DMS79 (cell line): ENCODE data around the gene PGBD1.

ENCODE experiments used
- DNase-seq: peaks from one replicate; lab custom pipeline; 2025; lab: John Stamatoyannopoulos, UW

The PGBD1 gene, protein sequence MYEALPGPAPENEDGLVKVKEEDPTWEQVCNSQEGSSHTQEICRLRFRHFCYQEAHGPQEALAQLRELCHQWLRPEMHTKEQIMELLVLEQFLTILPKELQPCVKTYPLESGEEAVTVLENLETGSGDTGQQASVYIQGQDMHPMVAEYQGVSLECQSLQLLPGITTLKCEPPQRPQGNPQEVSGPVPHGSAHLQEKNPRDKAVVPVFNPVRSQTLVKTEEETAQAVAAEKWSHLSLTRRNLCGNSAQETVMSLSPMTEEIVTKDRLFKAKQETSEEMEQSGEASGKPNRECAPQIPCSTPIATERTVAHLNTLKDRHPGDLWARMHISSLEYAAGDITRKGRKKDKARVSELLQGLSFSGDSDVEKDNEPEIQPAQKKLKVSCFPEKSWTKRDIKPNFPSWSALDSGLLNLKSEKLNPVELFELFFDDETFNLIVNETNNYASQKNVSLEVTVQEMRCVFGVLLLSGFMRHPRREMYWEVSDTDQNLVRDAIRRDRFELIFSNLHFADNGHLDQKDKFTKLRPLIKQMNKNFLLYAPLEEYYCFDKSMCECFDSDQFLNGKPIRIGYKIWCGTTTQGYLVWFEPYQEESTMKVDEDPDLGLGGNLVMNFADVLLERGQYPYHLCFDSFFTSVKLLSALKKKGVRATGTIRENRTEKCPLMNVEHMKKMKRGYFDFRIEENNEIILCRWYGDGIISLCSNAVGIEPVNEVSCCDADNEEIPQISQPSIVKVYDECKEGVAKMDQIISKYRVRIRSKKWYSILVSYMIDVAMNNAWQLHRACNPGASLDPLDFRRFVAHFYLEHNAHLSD

DNA sequence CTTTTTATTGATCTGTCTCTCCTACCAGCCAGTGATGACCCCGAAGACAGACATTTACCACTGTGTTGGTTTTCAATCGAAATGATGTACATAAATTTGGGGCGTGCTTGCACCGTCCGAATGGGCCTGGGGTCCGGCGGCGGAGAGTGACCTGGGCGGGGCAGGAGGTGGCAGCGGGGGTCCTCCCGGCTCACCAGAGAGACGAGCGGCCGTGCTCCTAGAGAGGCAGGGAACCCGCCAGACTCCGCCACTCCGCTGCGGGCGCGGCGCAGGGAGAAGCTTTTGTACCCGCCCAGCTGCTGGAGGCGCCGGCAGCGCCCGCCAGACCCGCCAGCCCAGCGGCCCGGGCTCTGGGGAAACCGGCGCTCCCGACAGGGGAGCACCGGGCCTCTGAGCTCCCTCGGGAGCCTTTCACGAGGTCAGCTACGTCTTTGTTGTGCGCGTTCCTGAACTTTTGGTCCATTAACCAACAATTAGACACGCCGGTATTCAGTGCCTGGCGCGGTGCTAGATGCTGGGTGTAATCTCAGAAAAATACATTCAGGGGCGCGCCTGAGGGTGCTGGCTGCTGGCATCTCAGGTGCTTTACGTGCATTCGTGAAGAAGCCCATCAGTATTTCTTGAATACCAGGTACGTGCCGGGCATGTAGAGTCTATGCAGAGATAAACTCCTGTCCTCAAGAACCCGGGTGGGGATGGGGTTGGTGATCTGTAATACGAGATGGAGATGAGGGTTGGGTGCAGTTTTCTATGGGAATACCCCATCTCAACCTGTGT lies at the start of gene PGBD1:
Gene PGBD1 (plus strand): TSS at position 285 of the 777 bp plus-strand sequence. CDS start 2,242 bp downstream, outside the sequence.
- peak; percentile 47 for DNase-seq

DNA sequence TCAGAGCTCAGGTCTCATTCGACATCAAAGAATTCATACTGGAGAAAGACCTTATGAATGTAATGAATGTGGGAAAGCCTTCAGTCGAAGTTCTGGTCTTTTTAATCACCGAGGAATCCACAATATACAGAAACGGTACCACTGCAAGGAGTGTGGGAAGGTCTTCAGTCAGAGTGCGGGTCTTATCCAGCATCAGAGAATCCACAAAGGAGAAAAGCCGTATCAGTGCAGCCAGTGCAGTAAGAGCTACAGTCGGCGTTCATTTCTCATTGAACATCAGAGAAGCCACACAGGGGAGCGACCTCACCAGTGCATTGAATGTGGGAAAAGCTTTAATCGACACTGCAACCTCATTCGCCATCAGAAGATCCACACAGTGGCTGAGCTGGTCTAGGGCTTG lies 48.6 kb upstream of the PGBD1 start:
- DNase-seq, result no peak

DNA sequence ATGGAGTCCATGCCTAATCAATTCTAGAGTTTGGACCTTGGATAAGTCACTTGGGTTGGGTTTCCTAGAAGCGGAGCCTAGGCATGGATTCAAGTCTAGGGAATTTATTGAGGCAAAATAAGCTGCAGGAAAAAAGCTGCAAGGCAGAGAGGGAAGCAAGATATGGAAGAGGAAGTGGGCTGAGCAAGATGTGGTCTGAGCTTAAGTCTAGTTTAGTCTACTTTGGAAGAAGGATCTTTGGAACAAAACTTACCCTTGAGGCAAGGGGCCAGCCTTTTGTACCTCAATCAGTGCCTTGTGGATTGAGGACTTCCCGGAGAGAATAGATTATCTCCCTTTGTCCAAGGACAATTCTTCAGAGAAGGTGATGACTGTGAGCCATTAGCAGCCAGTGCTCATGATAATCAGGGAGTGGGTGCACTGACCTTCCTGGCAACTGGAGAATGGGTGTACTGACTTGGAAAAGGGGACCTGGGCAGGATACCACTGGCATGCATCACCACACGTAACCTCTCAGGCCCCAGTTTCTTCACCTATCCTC lies 45.4 kb upstream of the PGBD1 start:
- no peak for DNase-seq

DNA sequence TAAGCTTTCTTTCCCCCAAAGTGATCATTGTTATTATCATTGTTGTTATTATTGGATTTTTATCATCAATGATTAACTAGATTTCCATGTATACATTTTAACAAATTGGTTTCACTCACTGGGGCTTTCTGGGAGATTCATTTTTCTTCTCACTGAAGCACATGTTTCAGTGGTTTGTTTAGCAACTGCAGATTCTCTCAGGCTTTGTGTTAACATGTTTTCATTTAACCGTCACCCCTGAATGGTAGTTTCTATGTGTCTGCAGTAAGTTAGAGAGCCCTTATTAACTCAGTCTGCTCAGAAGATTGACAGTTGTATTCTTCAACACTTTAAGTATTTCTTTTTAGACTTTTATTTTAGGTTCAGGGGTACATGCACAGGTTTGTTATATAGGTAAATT lies 41.7 kb upstream of the PGBD1 start:
- no peak for DNase-seq

DNA sequence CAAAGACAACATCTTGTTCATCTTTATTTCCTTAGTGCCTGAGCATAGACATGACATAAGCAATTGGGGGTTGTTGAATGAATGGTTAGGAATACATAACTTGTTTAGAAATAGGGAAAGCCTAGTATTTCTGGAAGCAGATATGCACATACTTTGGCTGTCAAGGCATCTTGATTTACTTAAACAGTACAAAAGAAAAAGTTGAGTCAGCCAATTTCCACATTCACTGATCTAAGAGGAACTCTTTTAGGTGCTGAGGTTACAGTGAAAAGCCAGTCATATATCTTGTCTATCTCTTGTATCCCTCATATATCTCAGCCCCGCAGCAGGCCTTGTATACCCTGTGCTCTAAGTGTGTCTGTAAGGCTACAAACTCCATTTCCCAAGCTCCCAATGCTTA lies 40.9 kb upstream of the PGBD1 start:
- no peak for DNase-seq

DNA sequence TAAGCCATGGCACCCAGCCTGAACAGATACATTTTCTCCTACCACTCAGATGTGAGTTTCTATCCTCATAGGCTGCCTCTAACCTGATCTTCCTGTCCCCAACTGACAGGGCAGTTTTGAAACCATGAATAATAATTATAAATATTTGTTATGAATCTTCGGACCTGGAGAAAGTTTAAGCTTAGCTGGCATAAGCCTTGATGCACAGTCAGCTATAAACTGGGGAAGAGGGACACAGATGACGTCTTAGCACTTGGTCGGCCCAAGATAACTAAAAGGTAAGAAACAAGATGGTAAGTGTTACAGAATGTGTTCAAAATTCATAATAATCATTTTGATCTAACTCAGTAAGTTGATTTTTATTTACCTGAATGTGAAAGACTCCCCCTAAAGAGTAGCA lies 37.4 kb upstream of the PGBD1 start:
- no peak for DNase-seq

DNA sequence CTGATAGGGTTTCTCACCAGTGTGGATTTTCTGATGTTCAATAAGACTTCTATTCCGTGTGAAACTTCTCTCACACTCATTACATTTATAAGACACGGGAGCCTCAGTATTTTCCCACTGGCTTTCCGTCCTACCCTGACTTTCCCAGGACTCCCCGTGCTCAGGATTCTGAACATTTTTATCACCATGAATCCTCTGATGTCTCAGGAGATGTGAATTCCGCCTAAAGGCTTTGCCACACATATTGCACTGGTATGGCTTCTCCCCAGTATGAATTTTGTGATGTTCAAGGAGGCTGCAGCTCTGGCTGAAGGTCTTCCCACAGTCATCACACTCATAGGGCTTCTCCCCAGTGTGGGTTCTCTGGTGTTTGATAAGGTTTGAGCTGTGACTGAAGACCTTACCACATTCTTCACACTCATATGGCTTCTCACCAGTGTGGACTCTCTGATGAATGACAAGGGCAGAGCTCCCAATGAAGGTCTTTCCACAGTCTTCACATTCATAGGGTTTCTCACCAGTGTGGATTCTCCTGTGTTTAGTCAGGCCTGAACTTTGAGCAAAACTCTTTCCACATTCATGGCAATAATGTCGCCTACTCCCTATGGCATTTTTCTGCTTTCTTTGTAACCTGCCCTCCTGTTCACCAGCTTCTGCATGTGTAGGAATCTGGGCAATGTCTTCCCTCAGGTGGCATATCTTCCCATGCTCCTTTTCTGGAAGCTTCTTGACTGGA lies 36.0 kb upstream of the PGBD1 start:
- DNase-seq, result no peak

DNA sequence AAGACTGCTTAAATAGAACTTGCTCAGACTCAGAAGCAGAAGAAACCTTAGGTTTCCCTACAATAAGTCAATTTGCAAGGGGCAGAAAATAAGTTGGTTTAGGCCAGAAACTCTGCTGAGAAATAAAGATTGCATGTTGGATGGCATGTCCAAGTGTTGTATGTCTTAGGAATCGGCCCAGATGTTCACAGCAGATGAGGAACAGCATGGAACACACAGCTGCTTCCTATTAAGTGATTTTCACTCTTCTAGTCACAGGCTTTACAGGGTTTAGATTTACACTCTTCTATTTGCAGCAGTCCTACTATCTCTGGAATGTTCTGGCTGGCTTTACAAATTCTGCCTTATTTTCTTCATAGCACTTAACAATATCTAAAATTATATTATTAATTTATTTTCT lies 32.5 kb upstream of the PGBD1 start:
- DNase-seq, result no peak

DNA sequence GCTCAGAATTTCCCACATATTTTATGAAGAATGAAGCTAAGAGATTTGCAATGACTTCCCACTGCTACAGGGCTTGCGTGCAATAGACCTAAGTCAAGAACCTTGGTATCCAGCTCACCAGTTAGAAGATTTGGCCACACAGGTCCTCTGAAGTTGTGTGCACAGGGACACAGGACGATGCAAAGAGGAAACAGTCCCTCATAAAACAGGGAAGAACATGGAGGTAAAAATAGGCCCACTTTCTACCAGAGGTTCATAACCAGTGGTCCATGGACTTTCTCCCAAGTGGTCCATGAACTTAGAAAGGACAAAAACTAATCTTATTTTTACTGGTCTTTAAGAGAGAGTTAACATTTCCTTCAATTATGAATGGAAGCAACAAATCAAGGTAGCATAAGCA lies 30.6 kb upstream of the PGBD1 start:
- no peak for DNase-seq

DNA sequence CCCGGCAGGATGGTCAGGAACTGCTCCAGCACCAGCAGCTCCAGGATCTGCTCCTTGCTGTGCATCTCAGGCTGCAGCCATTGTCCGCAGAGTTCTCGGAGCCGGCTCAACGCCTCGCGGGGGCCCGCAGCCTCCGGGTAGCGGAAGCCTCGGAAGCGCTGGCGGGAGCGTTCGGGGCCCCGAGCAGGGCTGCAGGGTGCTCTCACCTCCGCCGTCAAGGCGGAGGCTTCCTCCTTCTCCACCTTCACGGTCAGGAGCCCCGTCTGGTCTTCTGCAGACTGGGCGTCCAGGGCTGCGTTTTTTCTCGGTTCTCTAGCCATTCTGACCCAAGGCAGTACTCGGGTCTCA lies 29.7 kb upstream of the PGBD1 start:
- DNase-seq, result no peak

DNA sequence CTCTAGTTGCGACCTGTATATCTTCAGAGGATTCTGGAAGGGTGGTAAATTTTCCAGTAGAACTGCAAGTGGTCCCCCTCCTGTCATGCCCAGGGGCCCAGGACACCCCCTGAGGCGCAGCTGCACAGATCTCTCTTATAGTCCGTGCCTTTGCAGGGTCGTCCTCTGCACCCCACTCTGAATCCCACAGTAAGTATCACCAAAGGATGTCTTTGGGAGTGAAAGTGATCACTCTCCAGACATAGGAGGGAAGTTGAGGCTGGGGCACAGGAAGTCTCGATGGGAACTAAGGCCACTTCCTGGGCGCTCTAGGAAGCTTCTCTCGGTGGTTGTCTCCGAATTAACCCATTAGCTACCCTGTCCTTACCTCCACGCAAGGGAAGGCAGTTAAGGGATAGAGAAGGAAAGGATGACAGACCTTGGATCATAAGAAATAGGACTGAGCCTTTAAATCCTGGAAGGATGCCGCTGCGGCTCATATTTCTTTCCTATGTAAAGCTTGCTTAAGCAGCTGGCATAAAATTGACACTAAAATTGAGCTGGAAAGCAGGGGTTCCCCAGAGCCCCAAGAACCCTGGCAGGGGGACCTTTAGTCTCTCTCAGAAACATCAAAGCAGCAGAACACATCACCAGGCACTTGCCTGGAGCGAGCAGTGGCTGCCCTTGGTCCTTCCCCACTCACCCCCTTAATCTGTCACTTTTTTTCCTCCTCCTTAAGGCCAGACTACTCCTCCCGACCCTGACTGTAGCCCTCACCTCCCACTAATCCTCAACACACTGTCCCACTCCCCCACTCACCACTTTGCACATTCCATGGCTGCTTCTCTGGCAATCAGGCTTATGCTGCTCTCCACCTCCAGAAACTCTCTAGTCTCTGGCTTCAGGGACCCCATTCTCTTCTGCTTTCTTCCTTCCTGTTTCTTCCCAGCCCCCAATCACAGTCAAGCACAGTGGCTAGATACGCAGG lies 29.1 kb upstream of the PGBD1 start, which contains the start of gene ZKSCAN4:
Gene ZKSCAN4 (minus strand): TSS at position 261 of the 967 bp plus-strand sequence. CDS start 289 bp downstream, outside the sequence.
- DNase-seq, result peak; percentile 68

DNA sequence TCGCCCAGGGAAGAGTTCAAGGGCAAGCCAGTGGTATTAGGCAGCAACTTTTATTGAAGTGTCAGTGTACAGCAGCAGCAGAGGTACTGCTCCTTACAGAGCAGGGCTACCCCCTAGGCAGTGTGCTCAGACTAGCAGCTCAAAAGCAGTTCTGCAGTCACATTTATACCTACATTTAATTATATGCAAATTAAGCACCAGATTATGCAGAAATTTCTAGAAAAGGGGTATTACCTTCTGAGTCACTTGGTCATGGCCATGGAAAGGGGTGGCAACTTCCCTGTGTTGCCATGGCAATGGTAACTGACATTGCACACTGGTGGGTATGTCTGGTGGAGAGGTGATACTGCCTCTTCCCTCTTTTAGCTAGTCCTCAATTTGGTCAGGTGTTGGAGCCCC lies 27.3 kb upstream of the PGBD1 start:
- DNase-seq, result no peak

DNA sequence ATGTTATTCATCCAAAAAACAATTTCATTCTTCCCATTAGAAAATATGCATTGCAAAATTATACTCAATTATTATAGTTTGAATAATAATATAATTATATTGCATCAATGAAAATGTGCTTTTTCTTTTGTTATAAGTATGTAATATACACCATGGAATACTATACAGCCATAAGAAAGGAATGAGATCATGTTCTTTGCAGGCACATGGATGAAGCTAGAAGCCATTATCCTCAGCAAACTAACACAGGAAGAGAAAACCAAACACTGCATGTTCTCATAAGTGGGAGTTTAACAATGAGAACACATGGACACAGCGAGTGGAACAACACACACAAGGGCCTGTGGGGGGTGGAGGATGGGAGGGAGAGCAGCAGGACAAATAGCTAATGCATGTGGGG lies 24.3 kb upstream of the PGBD1 start:
- DNase-seq, result no peak

DNA sequence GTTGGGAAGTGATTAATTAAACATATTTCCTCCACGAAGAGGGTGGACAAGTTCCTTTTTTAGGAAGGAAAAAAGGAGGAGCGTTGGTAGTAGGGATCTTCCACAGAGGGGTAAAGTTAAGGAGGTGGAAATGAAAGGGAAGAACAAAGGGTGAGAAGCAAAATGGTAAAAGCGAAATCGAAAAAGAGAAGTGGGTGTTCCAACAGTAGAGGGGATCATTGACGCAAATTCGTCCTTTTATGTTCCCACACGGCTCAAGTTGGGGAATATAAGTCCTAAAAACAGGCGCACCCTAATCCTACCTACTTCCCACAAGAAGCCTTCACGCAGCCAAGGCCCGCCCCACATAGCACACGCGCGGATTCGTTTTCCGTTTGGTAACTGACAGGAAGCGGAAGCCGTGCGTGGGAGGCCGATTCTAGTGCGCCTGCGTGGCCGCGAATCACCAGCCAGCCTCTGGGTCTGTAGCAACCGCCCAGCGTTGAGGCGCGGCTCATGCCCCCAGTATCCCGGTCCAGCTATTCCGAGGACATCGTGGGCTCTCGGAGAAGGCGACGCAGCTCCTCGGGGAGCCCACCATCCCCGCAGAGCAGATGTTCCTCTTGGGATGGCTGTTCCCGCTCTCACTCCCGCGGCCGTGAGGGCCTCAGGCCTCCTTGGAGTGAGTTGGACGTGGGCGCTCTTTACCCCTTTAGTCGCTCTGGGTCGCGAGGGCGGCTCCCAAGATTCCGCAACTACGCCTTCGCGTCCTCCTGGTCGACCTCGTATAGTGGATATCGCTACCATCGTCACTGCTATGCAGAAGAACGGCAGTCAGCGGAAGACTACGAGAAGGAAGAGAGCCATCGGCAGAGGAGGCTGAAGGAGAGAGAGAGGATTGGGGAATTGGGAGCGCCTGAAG lies 22.2 kb upstream of the PGBD1 start, which contains the start of gene NKAPL:
Gene NKAPL (plus strand): TSS at position 421 of the 901 bp plus-strand sequence. CDS start 75 bp downstream, at position 496.
- no peak for DNase-seq

DNA sequence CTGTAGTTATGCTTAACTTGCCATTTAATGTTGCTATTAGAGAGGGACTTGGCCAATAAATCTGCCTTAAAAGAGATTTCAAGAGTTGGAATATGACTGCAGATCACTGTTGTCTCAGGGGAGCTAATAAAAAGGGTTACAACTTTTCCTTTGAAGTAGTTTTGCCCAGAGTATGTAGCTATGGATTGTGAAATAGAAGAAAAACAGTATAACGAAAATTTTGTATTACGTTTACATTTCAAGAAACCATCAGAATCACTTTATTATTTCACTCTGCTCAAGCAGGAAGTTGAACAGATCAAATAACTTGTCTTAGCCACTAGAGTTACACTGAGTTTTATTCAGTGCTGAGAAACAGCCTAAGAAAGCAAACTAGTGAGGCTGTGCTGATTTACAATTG lies 17.4 kb upstream of the PGBD1 start:
- DNase-seq, result no peak

DNA sequence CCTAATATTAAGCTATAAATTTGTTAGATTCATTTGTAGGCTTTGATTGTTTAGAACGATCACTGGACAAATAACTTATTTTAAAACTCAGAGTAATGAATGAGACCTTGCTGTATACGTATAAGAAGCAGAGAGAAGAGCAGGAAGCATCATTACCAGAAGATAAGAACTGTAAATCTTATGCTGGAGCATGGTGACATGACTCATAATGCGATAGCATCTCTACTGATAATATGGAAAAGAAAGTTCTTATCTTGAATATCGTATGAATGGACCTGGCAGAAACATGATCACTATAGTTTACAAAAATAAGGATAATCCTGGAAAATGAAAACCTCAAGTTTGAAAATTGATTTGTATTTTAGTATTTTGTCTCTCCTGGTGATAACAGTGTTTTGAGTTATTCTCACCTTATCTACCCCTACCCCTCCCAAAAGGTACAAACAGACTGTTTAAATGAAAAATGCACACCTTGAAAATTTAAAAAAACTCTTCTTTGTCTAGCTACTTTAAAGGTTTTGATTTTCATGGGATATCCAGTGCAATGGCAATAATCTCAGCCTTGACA lies 16.5 kb upstream of the PGBD1 start:
- DNase-seq, result no peak

DNA sequence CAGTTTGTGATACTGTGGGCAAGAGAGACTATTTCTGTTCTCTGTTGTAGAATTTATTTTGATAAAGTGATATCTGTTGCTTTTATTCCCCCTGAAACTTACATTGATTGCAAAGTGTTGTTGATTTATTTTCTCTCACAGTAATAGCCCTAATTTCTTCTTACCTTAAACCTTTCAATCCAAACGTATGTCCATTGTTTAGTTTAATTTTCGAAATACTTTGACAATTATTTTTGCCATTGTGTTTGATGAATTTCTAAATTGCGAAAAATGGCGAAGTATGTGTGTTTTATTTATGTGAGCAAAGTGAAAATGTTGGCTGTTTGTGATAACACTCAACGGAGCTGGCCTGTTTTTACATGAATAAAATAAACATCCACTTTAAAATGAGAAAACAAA lies 14.8 kb upstream of the PGBD1 start:
- no peak for DNase-seq

DNA sequence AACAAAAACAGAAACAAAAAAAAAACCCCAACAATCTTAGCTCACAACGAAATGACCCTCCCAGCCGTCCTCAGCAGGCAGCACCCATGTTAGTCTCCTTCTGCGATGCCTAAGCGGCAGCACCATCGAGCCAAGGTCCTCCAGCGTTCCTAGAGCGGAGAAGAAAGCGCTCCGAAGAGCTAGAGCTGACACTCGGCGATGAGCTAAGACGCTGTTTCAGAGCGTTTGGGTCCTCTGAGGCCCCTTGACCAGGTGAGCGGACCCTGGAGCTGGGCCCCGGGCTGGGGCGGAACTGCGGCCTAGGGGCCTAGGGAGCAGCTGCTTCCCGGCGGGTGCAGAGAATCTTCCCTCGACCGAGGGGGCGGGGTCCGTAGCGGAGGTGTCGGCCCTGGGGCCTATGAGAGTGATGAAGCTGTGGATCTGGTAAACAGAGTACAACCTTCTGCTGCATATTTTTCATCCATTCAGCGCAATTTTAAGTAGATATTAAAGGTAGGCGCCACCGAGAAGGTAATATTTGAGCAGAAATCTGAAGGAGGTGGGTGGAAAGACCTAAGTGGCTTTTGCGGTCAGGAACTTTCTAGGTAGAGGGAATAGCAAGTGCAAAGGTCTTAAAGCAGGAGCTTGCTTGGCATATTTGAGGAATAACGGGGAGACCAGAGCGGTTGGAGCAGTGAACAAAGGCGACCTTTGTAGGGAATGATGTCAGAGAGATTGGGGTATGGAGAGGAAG lies 14.2 kb upstream of the PGBD1 start, which contains the start of gene ZSCAN26:
Gene ZSCAN26 (plus strand): TSS at position 182 of the 733 bp plus-strand sequence. CDS start 4,777 bp downstream, outside the sequence.
- DNase-seq, result peak; percentile 87
